ENCODE results near the gene TDRD9.

The TDRD9 gene

DNA sequence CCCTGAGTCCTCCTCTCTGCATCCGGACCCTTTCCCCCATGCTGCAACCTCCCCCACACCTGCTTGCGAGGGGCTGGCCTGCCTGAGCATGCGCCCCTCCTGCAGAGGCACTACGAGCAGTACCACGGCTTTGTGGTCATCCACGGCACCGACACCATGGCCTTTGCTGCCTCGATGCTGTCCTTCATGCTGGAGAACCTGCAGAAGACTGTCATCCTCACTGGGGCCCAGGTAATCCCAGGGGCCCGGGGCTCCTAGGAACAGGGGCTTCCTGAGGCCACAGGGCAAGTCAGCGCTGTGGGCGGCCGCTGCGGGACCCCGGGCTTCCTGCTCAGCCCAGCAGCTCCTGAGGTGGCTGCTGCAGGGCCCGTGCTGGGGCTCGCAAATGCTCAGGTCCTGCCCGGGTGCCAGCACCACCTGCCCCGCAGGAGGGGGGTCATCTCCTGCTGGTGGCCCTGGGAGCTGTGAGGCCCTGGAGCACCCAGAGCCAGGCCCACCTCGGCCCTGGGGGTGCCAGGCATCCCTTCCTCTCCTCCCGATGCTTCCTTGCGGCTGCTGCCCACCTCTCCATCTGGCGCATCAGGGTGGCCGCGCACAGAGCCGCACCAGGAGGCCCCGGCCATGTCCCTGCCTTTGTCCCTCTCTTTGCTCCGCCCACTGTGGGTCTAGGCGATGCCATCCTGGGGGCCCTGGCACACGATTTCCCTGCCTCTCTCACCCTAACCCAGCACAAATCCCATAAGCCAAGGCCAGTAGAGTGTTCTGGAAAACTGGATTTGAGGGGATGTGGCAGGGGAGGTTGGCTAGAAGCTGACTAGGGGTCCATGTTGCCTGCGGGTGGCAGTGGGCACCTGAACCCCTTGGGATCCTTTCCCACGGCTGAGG lies 167.4 kb downstream of the TDRD9 start:
- no peak for DNase-seq

DNA sequence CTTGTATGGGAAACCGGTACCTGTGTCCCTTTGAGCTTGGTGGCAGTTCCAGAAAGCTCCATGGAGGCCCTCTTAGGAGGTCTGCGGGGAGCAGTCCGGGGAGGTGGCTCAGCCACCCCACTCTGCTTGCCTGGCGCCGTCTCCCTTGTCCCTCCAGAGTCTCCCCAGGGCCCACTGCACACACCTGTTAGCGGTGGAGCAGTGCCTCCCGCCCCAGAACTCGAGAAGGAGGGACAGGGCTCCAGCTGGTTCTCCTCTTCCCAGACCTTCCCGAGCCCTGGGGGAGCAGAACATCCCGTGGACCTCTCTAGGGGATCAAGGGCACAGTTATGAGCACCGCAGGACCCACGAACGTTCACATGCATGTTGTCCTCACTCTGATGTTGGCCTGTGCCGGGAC lies 168.1 kb downstream of the TDRD9 start:
- no peak for DNase-seq

- DNase-seq = no peak
Observed at GRCh38 chr14:104096751-104097700, 168.8 kb downstream of the TDRD9 start.

DNA sequence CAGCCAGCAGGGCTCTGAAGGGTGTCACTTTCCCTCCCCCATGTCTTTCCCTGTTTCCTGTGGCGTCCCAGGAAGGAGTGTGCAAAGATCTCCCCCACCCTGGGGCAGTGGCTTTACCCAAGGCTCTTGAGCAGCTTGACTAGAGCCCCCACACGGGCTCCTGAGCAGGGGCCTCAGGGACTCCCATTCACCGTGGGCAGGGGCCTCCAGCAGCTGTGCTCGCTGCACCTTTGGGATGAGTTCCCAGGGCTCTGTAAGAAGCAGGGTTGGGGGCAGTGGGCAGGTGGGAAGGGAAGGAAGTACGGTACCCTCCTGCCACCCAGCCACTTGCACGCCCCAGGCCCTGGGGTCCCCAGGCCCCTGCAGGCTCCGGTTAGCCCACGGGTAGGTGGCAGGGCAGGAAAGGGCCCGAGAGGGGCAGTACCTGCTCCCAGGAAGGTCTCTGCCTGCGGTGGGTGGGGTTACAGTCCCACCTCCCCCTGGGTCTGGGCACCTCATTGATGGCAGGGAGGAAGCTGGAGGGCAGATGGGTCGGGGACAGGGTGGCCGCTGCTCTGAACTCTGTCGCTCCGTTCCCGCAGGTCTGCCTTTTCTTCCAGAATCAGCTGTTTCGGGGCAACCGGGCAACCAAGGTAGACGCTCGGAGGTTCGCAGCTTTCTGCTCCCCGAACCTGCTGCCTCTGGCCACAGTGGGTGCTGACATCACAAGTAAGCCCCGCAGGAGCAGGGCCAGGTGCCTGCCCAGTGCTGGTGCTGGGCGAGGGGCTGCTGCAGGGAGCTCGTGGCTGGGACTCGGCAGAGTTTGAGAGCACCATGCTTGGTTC lies 170.2 kb downstream of the TDRD9 start:
- no peak for DNase-seq

DNA sequence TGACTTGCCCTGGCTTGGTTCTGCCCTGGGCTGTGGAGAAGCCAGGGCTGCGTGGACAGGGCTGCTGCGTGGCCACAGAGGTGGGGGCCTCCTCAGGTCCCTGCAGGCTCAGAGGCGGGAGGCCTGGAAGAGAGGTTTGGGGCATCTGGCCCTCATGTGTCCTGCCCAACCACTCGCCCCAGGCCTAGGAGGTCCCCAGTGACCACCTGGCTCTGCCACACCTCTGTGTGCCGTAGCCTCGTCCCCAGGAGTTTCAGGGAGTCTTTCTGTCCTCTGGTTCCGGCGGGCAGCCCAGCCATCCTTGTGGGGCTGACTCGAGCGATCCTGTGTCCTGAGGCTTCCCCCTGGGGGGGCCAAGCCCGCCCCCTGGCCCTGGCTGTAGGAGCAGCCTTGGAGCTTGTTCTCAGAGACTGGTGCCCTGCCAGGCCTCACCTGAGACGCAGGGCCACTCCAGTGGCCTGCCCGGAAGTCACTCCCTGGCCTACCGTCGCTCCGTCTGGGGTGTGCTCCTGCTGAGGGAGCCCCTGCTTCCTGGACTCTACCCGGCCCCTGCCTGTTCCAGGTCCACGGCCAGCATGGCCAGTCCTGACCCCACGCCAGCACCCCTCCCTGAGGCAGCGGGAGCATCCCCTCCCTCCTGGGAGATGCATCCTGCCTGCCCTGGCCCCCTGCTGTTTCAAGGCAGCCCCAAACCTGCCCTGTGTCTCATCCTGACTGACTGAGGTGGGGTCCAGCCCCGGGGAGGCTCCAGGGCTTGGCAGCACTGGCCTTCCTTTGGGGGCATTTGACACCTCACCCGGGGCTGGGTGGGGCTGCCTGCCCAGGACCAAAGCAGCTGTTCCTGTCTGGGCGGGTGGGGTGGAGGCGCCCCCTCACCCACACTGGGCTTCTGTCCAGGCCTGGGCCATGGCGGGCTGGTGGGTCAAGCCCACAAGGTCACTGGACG lies 171.1 kb downstream of the TDRD9 start:
- no peak for DNase-seq

GRCh38 chr14:104100171-104101085 lies 172.2 kb downstream of the TDRD9 start:
- DNase-seq = no peak

- no peak for DNase-seq
Observed at GRCh38 chr14:104101086-104101621, 172.9 kb downstream of the TDRD9 start.

DNA sequence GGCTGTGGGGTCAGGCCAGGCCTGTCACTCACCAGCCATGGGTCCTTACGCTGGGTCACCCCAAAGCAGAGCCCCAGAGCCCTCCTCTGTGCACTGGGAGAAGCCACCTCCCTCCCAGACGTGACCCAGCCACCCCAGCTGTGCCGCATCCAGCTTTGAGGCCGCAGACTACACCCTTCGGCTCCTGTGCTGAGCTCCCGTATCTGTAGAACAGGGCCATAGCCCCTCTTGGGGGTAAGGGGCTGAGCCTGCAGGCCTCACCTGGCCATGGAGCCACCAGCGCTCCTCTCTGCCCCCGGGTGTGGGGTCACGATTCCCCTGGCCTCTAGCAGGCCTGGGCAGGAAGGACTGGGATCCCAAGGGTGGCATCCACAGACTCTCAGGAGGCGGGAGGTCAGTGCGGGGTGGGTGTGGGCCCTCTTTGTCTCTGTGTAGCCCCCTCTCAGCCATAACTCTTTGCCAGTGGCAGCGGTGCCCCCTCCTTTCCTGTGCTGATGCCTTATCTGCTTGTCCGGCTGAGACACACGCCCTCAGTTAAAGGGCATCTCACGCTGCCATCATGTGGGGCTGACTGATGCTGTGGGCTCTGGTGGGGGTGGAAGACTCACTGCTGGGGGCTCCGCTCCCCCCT lies 173.5 kb downstream of the TDRD9 start:
- no peak for DNase-seq

All from activated effector memory CD4-positive, alpha-beta T cell treated with anti-CD3 and anti-CD28 coated beads, Interleukin-2, amount 50 U/mL, for 16 hours (primary cell).